Kidney (tissue), 14 donors: ENCODE measurements around the gene CYTH2. TPM values are rescaled to one million over a fixed set of nuclear protein-coding genes. Genes with fewer than 3 reads are reported as not detected.

Source experiments
- DNase-seq, 5 donors: peaks; one replicate each; pipeline ENCODE4 v3.0.0-alpha.2; 2013 to 2020
- FAIRE-seq: peaks from 2 replicates; lab custom pipeline; 2012; peaks lifted over from hg19 to GRCh38; lab: Jason Lieb, UNC
- H3K27ac ChIP-seq, 2 donors: one replicate each; pipeline ENCODE4 v1.7.0; 2013; ENCODE audit warnings: low read depth in 2 of 2, low read length in 2 of 2, inconsistent platforms in 1 of 2
- H3K27me3 ChIP-seq: one replicate; pipeline ENCODE4 v1.7.1; 2013; ENCODE audit warnings: low read length, inconsistent platforms; ENCODE audit not compliant: control insufficient read depth, insufficient read depth
- H3K36me3 ChIP-seq, 3 donors: one replicate each; pipeline versions ENCODE4 v1.7.0 to v1.7.1; 2013; ENCODE audit warnings: low read length in 3 of 3, control low read depth in 1 of 3, inconsistent platforms in 1 of 3; ENCODE audit not compliant: insufficient read depth in 3 of 3, control insufficient read depth in 2 of 3
- H3K4me1 ChIP-seq, 3 donors: one replicate each; pipeline versions ENCODE4 v1.7.0 to v1.7.1; 2013; ENCODE audit warnings: low read length in 3 of 3, inconsistent platforms in 1 of 3, low read depth in 1 of 3; ENCODE audit not compliant: control insufficient read depth in 2 of 3, insufficient read depth in 2 of 3
- H3K4me3 ChIP-seq, 3 donors: one replicate each; pipeline versions ENCODE4 v1.7.0 to v1.8.1; 2013; ENCODE audit warnings: low read length in 3 of 3, control low read depth in 1 of 3, inconsistent platforms in 1 of 3
- H3K9ac ChIP-seq, 3 donors: one replicate each; pipeline versions ENCODE4 v1.7.0 to v1.7.1; 2013; ENCODE audit warnings: low read length in 3 of 3, control low read depth in 1 of 3, inconsistent platforms in 1 of 3
- H3K9me3 ChIP-seq, 3 donors: one replicate each; pipeline versions ENCODE4 v1.7.0 to v1.7.1; 2013; ENCODE audit warnings: low read length in 3 of 3, control low read depth in 1 of 3, inconsistent platforms in 1 of 3; ENCODE audit not compliant: control insufficient read depth in 2 of 3, insufficient read depth in 1 of 3
- CTCF ChIP-seq: IDR thresholded peaks from 3 replicates; pipeline ENCODE4 v1.5.1; 2012; ENCODE audit warnings: mild to moderate bottlenecking, moderate library complexity, borderline replicate concordance; ENCODE audit not compliant: insufficient read depth; ENCODE audit errors: extremely low read depth
- intact Hi-C: fragments of 100-400 bp; cut with DNase I; formaldehyde crosslinking; loops from one replicate; pipeline ENCODE4 v1.11.1; 2022
- polyA plus RNA-seq: library from polyadenylated mRNA; stranded (reverse); fragments of 350-450 nt; fragmentation: Illumina TruSeq; extraction: RNeasy Lipid Tissue Mini Kit (QIAGEN cat#74804); gene quantifications from one replicate; pipeline ENCODE4 v1.2.3, GENCODE V29; 2014; ENCODE audit warnings: low read depth, low replicate concordance; ENCODE audit not compliant: insufficient read depth
- total RNA-seq: library from RNA; stranded (reverse); fragmentation: NEBNext Ultra II Directional; extraction: Animal tissue kit (Norgen Biotek cat#: 25700); gene quantifications from one replicate; pipeline ENCODE4 v1.2.1, GENCODE V29; 2021
- donor health status: control.
- donor health status: control.
- donor health status: control.
- donor health status: control.
- donor health status: control.
- donor health status: DM: yes; HTN: yes; CAD: no.
- donor health status: Normal renal cell carcinoma (clear cell type).

The CYTH2 gene
- total and polyA plus RNA-seq, 2 donors from 2014 or later, result 51.0 to 96.1 TPM

GRCh38 chr19:48500830-48501493 is 31.8 kb downstream of the CYTH2 start:
- FAIRE-seq (no peak), DNase-seq (peak in 2 of 5 donors; percentile 85 to 90)
- no peaks in the 10 kb centered on the region for H3K27me3 ChIP-seq
- peaks cover 0 to 2% (median 0%) of the 10 kb centered on the region in 3 donors for H3K4me1 ChIP-seq
- no peak overlapping the region for H3K9ac ChIP-seq
- no peaks in the 10 kb centered on the region for H3K9me3 ChIP-seq
- no peak overlapping the region for H3K27ac ChIP-seq
- peak overlapping the region; percentile 11 to 35 (median 29) for H3K4me3 ChIP-seq
- no peak for TF ChIP-seq CTCF
- no peaks in the 10 kb centered on the region for H3K36me3 ChIP-seq
- intact Hi-C loops, result no loop called here

GRCh38 chr19:48501494-48502349 is 32.6 kb downstream of the CYTH2 start:
- FAIRE-seq (no peak), DNase-seq (peak; percentile 94 to 98 (median 97))
- Histone ChIP-seq H3K36me3 (no peaks in the 10 kb centered on the region), H3K9ac (no peak overlapping the region), H3K4me1 (peaks cover 0 to 2% (median 0%) of the 10 kb centered on the region in 3 donors), H3K4me3 (peak overlapping the region; percentile 21 to 35 (median 29)), H3K9me3 (no peaks in the 10 kb centered on the region), H3K27ac (no peak overlapping the region), H3K27me3 (no peaks in the 10 kb centered on the region)
- intact Hi-C loops, result no loop called here
- no peak for TF ChIP-seq CTCF

GRCh38 chr19:48502350-48503018 is 33.3 kb downstream of the CYTH2 start:
- Histone ChIP-seq H3K27ac (peak overlapping the region in 1 of 2 donors; percentile 47), H3K36me3 (no peaks in the 10 kb centered on the region), H3K27me3 (no peaks in the 10 kb centered on the region), H3K9me3 (no peaks in the 10 kb centered on the region), H3K9ac (peak overlapping the region in 1 of 3 donors; percentile 26), H3K4me1 (peaks cover 0 to 2% (median 0%) of the 10 kb centered on the region in 3 donors), H3K4me3 (peak overlapping the region in 2 of 3 donors; percentile 11 to 17)
- intact Hi-C loops, result no loop called here
- no peak for FAIRE-seq
- peak in 1 of 5 donors; percentile 97 for DNase-seq
- no peak for TF ChIP-seq CTCF
